HepG2 (cell line): Measurements from ENCODE around the gene CMTM8. TPM values are rescaled to one million over a fixed set of nuclear protein-coding genes. Genes with fewer than 3 reads are reported as not detected.

Experiments used
- CBFB ChIP-seq: sonication (generic); formaldehyde crosslinking; IDR thresholded peaks from 2 replicates; pipeline ENCODE4 v1.4.0; 2020; ENCODE audit warnings: missing genetic modification reagents
- HNF4A ChIP-seq: sonication (generic); formaldehyde crosslinking; IDR thresholded peaks from 2 replicates; pipeline ENCODE4 v1.4.0; 2020; ENCODE audit warnings: missing genetic modification reagents
- MED13 ChIP-seq: sonication (generic); formaldehyde crosslinking; IDR thresholded peaks from 2 replicates; pipeline ENCODE4 v1.5.0; 2020; ENCODE audit warnings: missing genetic modification reagents
- MEIS1 ChIP-seq: sonication (generic); formaldehyde crosslinking; IDR thresholded peaks from 2 replicates; pipeline ENCODE4 v1.9.0; 2021; ENCODE audit warnings: mild to moderate bottlenecking, missing genetic modification reagents, moderate library complexity, borderline replicate concordance
- MXI1 ChIP-seq: IDR thresholded peaks from 3 replicates; pipeline ENCODE4 v1.6.1; 2012; ENCODE audit warnings: low read depth, low read length, inconsistent platforms, borderline replicate concordance
- NAIF1 ChIP-seq: sonication (generic); formaldehyde crosslinking; IDR thresholded peaks from 2 replicates; pipeline ENCODE4 v1.5.0; 2020; ENCODE audit warnings: mild to moderate bottlenecking, missing genetic modification reagents, borderline replicate concordance
- SP2 ChIP-seq: sonication (generic); formaldehyde crosslinking; IDR thresholded peaks from 2 replicates; pipeline ENCODE4 v1.5.1; 2020; ENCODE audit warnings: mild to moderate bottlenecking, missing genetic modification reagents
- TBX2 ChIP-seq: sonication (generic); formaldehyde crosslinking; IDR thresholded peaks from 2 replicates; pipeline ENCODE4 v1.5.0; 2020; ENCODE audit warnings: missing genetic modification reagents, mild to moderate bottlenecking, borderline replicate concordance
- TEAD2 ChIP-seq: sonication (generic); formaldehyde crosslinking; IDR thresholded peaks from 2 replicates; pipeline ENCODE4 v1.9.0; 2021; ENCODE audit warnings: missing genetic modification reagents
- ZFP82 ChIP-seq: sonication (generic); formaldehyde crosslinking; IDR thresholded peaks from 2 replicates; pipeline ENCODE4 v1.5.1; 2020; ENCODE audit warnings: mild to moderate bottlenecking, missing genetic modification reagents, borderline replicate concordance
- ZNF136 ChIP-seq: sonication (generic); formaldehyde crosslinking; IDR thresholded peaks from 2 replicates; pipeline ENCODE4 v1.8.1; 2022; ENCODE audit warnings: low read depth, mild to moderate bottlenecking, moderate library complexity, missing genetic modification reagents
- ZNF142 ChIP-seq: sonication (generic); formaldehyde crosslinking; IDR thresholded peaks from 2 replicates; pipeline ENCODE4 v1.4.0; 2020; ENCODE audit warnings: missing genetic modification reagents
- ZNF281 ChIP-seq: sonication (generic); formaldehyde crosslinking; IDR thresholded peaks from 2 replicates; pipeline ENCODE4 v1.4.0; 2020; ENCODE audit warnings: missing genetic modification reagents, borderline replicate concordance
- ZNF292 ChIP-seq: sonication (generic); formaldehyde crosslinking; IDR thresholded peaks from 2 replicates; pipeline ENCODE4 v1.8.1; 2022; ENCODE audit warnings: mild to moderate bottlenecking, low read depth, missing genetic modification reagents, borderline replicate concordance
- ZNF563 ChIP-seq: sonication (generic); formaldehyde crosslinking; IDR thresholded peaks from 2 replicates; pipeline ENCODE4 v1.8.0; 2022; ENCODE audit warnings: mild to moderate bottlenecking, moderate library complexity, missing genetic modification reagents
- ZSCAN20 ChIP-seq: sonication (generic); formaldehyde crosslinking; IDR thresholded peaks from 2 replicates; pipeline ENCODE4 v1.4.0; 2020; ENCODE audit warnings: missing genetic modification reagents, mild to moderate bottlenecking, borderline replicate concordance
- ZXDC ChIP-seq: sonication (generic); formaldehyde crosslinking; IDR thresholded peaks from 2 replicates; pipeline ENCODE4 v1.5.0; 2020; ENCODE audit warnings: mild to moderate bottlenecking, missing genetic modification reagents
- polyA plus RNA-seq, 8 experiments: library from polyadenylated mRNA; depleted of rRNA in 3 of 8; stranded (reverse) in 7 of 8; unstranded in 1 of 8; fragments of >200 nt; fragmentation: Illumina TruSeq in 4 of 8; extraction: Trizol in 4 of 8; gene quantifications; 2 replicates each; pipeline versions ENCODE4 v1.2.1 to v1.2.3, GENCODE V29; 2011 to 2016; ENCODE audit warnings: low read depth in 4 of 8, missing spikeins in 1 of 8, mixed read lengths in 1 of 8; ENCODE audit not compliant: insufficient read depth in 1 of 8
- total RNA-seq, 5 experiments: library from RNA; depleted of rRNA; stranded (reverse); fragments of >200 nt; fragmentation: Illumina TruSeq; extraction: Trizol; gene quantifications; 2 replicates each; pipeline ENCODE4 v1.2.3, GENCODE V29; 2016; ENCODE audit warnings: low read depth in 1 of 5

Gene CMTM8
- total and polyA plus RNA-seq, 2 of the 13 experiments (the other 11 are each of a cell fraction or from before 2014, with no cell fraction given) = 8.9 to 15.8 TPM

GRCh38 chr3:32237670-32238452 lies 619 bp upstream of the CMTM8 start (continued):
- TF ChIP-seq ZNF292 (CRISPR knock-in tag) (peak; percentile 87; the same call in 1 of the 2 replicates), ZFP82 (CRISPR knock-in tag) (peak; percentile 11; the same call in 1 of the 2 replicates), ZNF563 (CRISPR knock-in tag) (peak; percentile 83), ZXDC (CRISPR knock-in tag) (peak; percentile 41; the same call in 1 of the 2 replicates), CBFB (CRISPR knock-in tag) (peak; percentile 26; the same call in 1 of the 2 replicates), NAIF1 (CRISPR knock-in tag) (0 out of 2 replicates have a peak, but pooled peaks have one; percentile 48), MED13 (peak; percentile 53; the same call in 1 of the 2 replicates), SP2 (CRISPR knock-in tag) (no peak; the same call in 1 of the 2 replicates), TBX2 (CRISPR knock-in tag) (peak; percentile 75; the same call in 1 of the 2 replicates), ZSCAN20 (CRISPR knock-in tag) (no peak), TEAD2 (CRISPR knock-in tag) (no peak), MEIS1 (CRISPR knock-in tag) (peak; percentile 51; the same call in 1 of the 2 replicates), ZNF142 (CRISPR knock-in tag) (peak; percentile 45; the same call in 1 of the 2 replicates), ZNF281 (CRISPR knock-in tag) (peak; percentile 31; the same call in 1 of the 2 replicates), ZNF136 (CRISPR knock-in tag) (peak; percentile 38; the same call in 1 of the 2 replicates), HNF4A (CRISPR knock-in tag) (peak; percentile 91), MXI1 (peak; percentile 40; the same call in 1 of the 3 replicates)
